GM19452 (cell line): Measurements from ENCODE around the gene GRK4.
"Not testable (repeated sequence)": the region's sequence is repeated elsewhere in the genome, so short reads cannot be mapped to it uniquely, and the experiment has no call there.

ENCODE experiments used
- ATAC-seq: cut with Tn5 transposase; IDR thresholded peaks from one replicate; pipeline ENCODE4 v1.9.1; 2021; ENCODE audit not compliant: unreplicated experiment

GRK4 gene

GRCh38 chr4:2941138-2942036 is 22.0 kb upstream of the GRK4 start:
- ATAC-seq, result no peak

GRCh38 chr4:2942037-2942531 is 21.3 kb upstream of the GRK4 start:
- ATAC-seq, result no peak

GRCh38 chr4:2942532-2943363 is 20.6 kb upstream of the GRK4 start:
- no peak for ATAC-seq

- no peak for ATAC-seq
Measured at GRCh38 chr4:2943364-2944090, 19.8 kb upstream of the GRK4 start.

- ATAC-seq, result no peak
Measured at GRCh38 chr4:2944091-2944482, 19.3 kb upstream of the GRK4 start.

GRCh38 chr4:2944586-2945526 is 18.5 kb upstream of the GRK4 start:
- ATAC-seq, result no peak

- ATAC-seq, result not testable (repeated sequence)
Measured at GRCh38 chr4:2945619-2946604, 17.5 kb upstream of the GRK4 start.

GRCh38 chr4:2946812-2947600 is 16.4 kb upstream of the GRK4 start:
- no peak for ATAC-seq

GRCh38 chr4:2947926-2948325 is 15.4 kb upstream of the GRK4 start:
- no peak for ATAC-seq

- ATAC-seq, result no peak
Measured at GRCh38 chr4:2948895-2949781, 14.2 kb upstream of the GRK4 start.

GRCh38 chr4:2949782-2950125 is 13.6 kb upstream of the GRK4 start:
- ATAC-seq, result no peak

- ATAC-seq, result no peak
Measured at GRCh38 chr4:2950221-2950989, 13.0 kb upstream of the GRK4 start.

- ATAC-seq, result no peak
Measured at GRCh38 chr4:2953496-2953895, 9.9 kb upstream of the GRK4 start.

- no peak for ATAC-seq
Measured at GRCh38 chr4:2954358-2955185, 8.8 kb upstream of the GRK4 start.

- ATAC-seq, result not testable (repeated sequence)
Measured at GRCh38 chr4:2955186-2956044, 8.0 kb upstream of the GRK4 start.
